HEK293 (cell line): ENCODE data around the gene UBB.
A peak's percentile ranks its signal among the peaks of the same experiment; 100 is the strongest.

Experiments
- ELK4 ChIP-seq: IDR thresholded peaks from 2 replicates; pipeline ENCODE4 v1.6.1; 2011; ENCODE audit warnings: mild to moderate bottlenecking, low read depth, low read length, borderline replicate concordance
- HIC1 ChIP-seq: fragments of 450-650 bp; formaldehyde crosslinking; IDR thresholded peaks from 2 replicates; pipeline ENCODE4 v1.5.1; 2016; ENCODE audit warnings: missing biosample characterization, missing genetic modification characterization
- INSM2 ChIP-seq: fragments of 450-650 bp; formaldehyde crosslinking; IDR thresholded peaks from 2 replicates; pipeline ENCODE4 v1.5.1; 2016; ENCODE audit warnings: missing biosample characterization, missing genetic modification characterization
- KLF16 ChIP-seq: fragments of 450-650 bp; formaldehyde crosslinking; IDR thresholded peaks from 2 replicates; pipeline ENCODE4 v1.5.1; 2017; ENCODE audit warnings: missing biosample characterization, missing genetic modification characterization
- KLF8 ChIP-seq: fragments of 450-650 bp; formaldehyde crosslinking; IDR thresholded peaks from 2 replicates; pipeline ENCODE4 v1.5.1; 2016; ENCODE audit warnings: missing biosample characterization, missing genetic modification characterization
- OSR2 ChIP-seq: fragments of 450-650 bp; formaldehyde crosslinking; IDR thresholded peaks from 2 replicates; pipeline ENCODE4 v1.5.1; 2016; ENCODE audit warnings: missing biosample characterization, missing genetic modification characterization
- OVOL3 ChIP-seq: fragments of 450-650 bp; formaldehyde crosslinking; IDR thresholded peaks from 2 replicates; pipeline ENCODE4 v1.5.1; 2016; ENCODE audit warnings: missing biosample characterization, missing genetic modification characterization
- RBAK ChIP-seq: fragments of 450-650 bp; formaldehyde crosslinking; IDR thresholded peaks from 2 replicates; pipeline ENCODE4 v1.5.1; 2016; ENCODE audit warnings: missing biosample characterization, missing genetic modification characterization
- TCF7L2 ChIP-seq: IDR thresholded peaks from 2 replicates; pipeline ENCODE4 v1.6.1; 2011; ENCODE audit warnings: low read depth, mild to moderate bottlenecking, inconsistent platforms, low read length, moderate library complexity, borderline replicate concordance
- ZBTB20 ChIP-seq: fragments of 450-650 bp; formaldehyde crosslinking; IDR thresholded peaks from 2 replicates; pipeline ENCODE4 v1.5.1; 2016; ENCODE audit warnings: missing biosample characterization, missing genetic modification characterization
- ZBTB26 ChIP-seq: fragments of 450-650 bp; formaldehyde crosslinking; optimal IDR thresholded peaks from 2 replicates; pipeline ENCODE3; 2016; ENCODE audit warnings: missing biosample characterization, mild to moderate bottlenecking, missing genetic modification characterization
- ZBTB49 ChIP-seq: fragments of 450-650 bp; formaldehyde crosslinking; IDR thresholded peaks from 2 replicates; pipeline ENCODE4 v1.5.1; 2016; ENCODE audit warnings: missing biosample characterization, missing genetic modification characterization, low read depth
- ZFHX2 ChIP-seq: fragments of 450-650 bp; formaldehyde crosslinking; conservative IDR thresholded peaks from 2 replicates; pipeline ENCODE4 v1.5.1; 2016; ENCODE audit warnings: missing biosample characterization, missing genetic modification characterization
- ZIC2 ChIP-seq: fragments of 450-650 bp; formaldehyde crosslinking; IDR thresholded peaks from 2 replicates; pipeline ENCODE4 v1.5.1; 2016; ENCODE audit warnings: missing biosample characterization, missing genetic modification characterization
- ZNF335 ChIP-seq: fragments of 450-650 bp; formaldehyde crosslinking; conservative IDR thresholded peaks from 2 replicates; pipeline ENCODE4 v1.5.1; 2016; ENCODE audit warnings: missing biosample characterization, missing genetic modification characterization
- ZNF341 ChIP-seq: fragments of 450-650 bp; formaldehyde crosslinking; IDR thresholded peaks from 2 replicates; pipeline ENCODE4; 2016; ENCODE audit warnings: low read depth, missing biosample characterization, missing genetic modification characterization
- ZNF366 ChIP-seq: fragments of 450-650 bp; formaldehyde crosslinking; conservative IDR thresholded peaks from 2 replicates; pipeline ENCODE4 v1.5.1; 2016; ENCODE audit warnings: missing biosample characterization, missing genetic modification characterization
- ZNF391 ChIP-seq: fragments of 450-650 bp; formaldehyde crosslinking; IDR thresholded peaks from 2 replicates; pipeline ENCODE4 v1.5.1; 2016; ENCODE audit warnings: low read depth, missing biosample characterization, missing genetic modification characterization, borderline replicate concordance
- ZNF398 ChIP-seq: fragments of 450-650 bp; formaldehyde crosslinking; IDR thresholded peaks from 2 replicates; pipeline ENCODE4 v1.5.1; 2017; ENCODE audit warnings: missing biosample characterization, missing genetic modification characterization
- ZNF530 ChIP-seq: fragments of 450-650 bp; formaldehyde crosslinking; IDR thresholded peaks from 2 replicates; pipeline ENCODE4 v1.5.1; 2016; ENCODE audit warnings: low read depth, missing biosample characterization, missing genetic modification characterization
- ZNF558 ChIP-seq: fragments of 450-650 bp; formaldehyde crosslinking; IDR thresholded peaks from 2 replicates; pipeline ENCODE4 v1.5.1; 2016; ENCODE audit warnings: missing biosample characterization, missing genetic modification characterization
- ZNF600 ChIP-seq: fragments of 450-650 bp; formaldehyde crosslinking; IDR thresholded peaks from 2 replicates; pipeline ENCODE4 v1.5.1; 2016; ENCODE audit warnings: missing biosample characterization, missing genetic modification characterization
- ZNF704 ChIP-seq: fragments of 450-650 bp; formaldehyde crosslinking; IDR thresholded peaks from 2 replicates; pipeline ENCODE4 v1.5.1; 2016; ENCODE audit warnings: missing biosample characterization, missing genetic modification characterization

The UBB gene

GRCh38 chr17:16406742-16407674, 26.1 kb downstream of the UBB start (continued):
- peak; percentile 65; the same call in 1 of the 2 replicates for TF ChIP-seq ZBTB20 (tag by site-specific recombination)
- peak; percentile 91 for TF ChIP-seq ZFHX2 (tag by site-specific recombination)
- TF ChIP-seq ZNF600, result peak; percentile 64; the same call in 1 of the 2 replicates
- peak; percentile 90 for TF ChIP-seq ZNF335 (tag by site-specific recombination)
- TF ChIP-seq ZNF341 (tag by site-specific recombination), result peak; percentile 66
- TF ChIP-seq TCF7L2, result no peak
- TF ChIP-seq ZBTB49 (tag by site-specific recombination), result no peak
- TF ChIP-seq ZNF530, result peak; percentile 59; the same call in 1 of the 2 replicates
- no peak for TF ChIP-seq ELK4
- TF ChIP-seq ZIC2, result peak; percentile 45
- peak; percentile 71 for TF ChIP-seq ZBTB26 (tag by site-specific recombination)
- no peak for TF ChIP-seq ZNF391 (tag by site-specific recombination)
- peak; percentile 87 for TF ChIP-seq ZNF558
- no peak; the same call in 1 of the 2 replicates for TF ChIP-seq ZNF366 (tag by site-specific recombination)
- peak; percentile 93 for TF ChIP-seq RBAK (tag by site-specific recombination)
- 0 out of 2 replicates have a peak, but pooled peaks have one; percentile 50 for TF ChIP-seq ZNF704 (tag by site-specific recombination)
- TF ChIP-seq HIC1 (tag by site-specific recombination), result no peak
- TF ChIP-seq OVOL3 (tag by site-specific recombination), result peak; percentile 64; the same call in 1 of the 2 replicates
- TF ChIP-seq OSR2, result 0 out of 2 replicates have a peak, but pooled peaks have one; percentile 26
- no peak; the same call in 1 of the 2 replicates for TF ChIP-seq KLF8
- no peak for TF ChIP-seq KLF16 (tag by site-specific recombination)
- TF ChIP-seq INSM2 (tag by site-specific recombination), result no peak
- peak; percentile 71 for TF ChIP-seq ZNF398 (tag by site-specific recombination)
